Dermis microvascular lymphatic vessel endothelial cell (primary cell): Measurements from ENCODE around the gene TET3. TPM values are rescaled to one million over a fixed set of nuclear protein-coding genes. Genes with fewer than 3 reads are reported as not detected.

ENCODE experiments used
- DNase-seq, 2 donors: peaks; one replicate each; pipeline versions ENCODE4 v3.0.0 to v3.0.0-alpha.2; 2010; ENCODE audit warnings: low read depth in 2 of 2
- total RNA-seq: library from RNA; depleted of rRNA; stranded (reverse); fragments of >200 nt; gene quantifications from 2 replicates; pipeline ENCODE4 v1.2.1, GENCODE V29; 2014

TET3 gene
- total RNA-seq, 1 donor from 2014 or later = 3.3 TPM

DNA sequence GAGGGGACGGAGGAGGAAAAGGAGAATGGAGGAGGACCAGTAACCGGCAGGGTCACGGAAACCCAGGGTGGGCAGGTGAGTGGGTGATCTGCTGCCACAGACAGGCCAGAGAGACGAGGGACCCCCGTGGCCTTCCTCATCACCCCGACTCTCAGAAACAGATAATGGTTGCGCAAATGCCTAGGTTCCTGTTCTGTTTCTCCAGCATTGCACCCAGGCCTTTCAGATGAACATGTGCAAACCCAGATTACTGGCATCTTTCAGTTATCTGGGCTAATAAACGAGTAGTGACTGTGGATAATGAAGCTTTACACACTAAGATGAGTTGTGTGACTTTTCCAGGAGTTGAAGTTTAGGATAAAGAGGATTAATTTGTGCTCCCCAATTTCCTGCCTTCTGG is 46.5 kb downstream of the TET3 start:
- no peak for DNase-seq

DNA sequence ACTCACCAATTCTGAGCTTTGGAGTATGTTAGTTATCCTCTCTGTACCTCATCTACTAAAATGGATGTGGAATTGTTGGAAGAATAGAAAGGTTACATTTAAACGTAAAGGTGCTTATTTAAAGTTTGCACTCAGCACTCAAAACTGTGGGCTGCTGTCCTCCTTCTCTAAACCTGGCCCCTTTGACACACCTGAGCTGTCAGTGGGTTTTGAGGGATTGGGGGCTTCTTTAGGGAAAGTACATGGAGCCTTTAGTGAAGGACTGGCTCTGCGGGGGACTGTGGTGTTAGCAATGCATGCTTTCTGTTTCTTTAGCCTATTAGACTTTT is 47.2 kb downstream of the TET3 start:
- no peak for DNase-seq

DNA sequence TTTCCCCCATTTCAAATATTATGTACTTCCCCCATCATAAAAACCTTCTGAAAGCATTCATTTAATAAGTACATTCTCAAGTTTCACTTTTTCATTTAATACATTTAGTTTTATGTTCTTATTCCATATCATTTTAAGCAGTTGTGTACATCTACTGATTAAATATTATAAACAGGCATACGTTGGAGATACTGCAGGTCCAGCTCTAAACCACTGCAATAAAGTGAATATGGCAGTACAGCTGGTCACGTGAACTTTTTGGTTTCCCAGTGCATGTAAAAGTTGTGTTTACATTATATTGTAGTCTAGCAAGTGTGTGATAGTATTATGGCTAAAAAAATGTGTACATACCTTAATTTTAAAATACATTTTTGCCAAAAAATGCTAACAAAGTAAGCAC is 48.7 kb downstream of the TET3 start:
- DNase-seq = no peak

Other genes starting within 250 kb of the TET3 start
- 18.2 and 27.9 TPM in 2 replicates for gene TPRKB, start 247.6 kb upstream of the TET3 start, total RNA-seq
- 20.0 and 21.7 TPM in 2 replicates for gene DUSP11, start 204.8 kb upstream of the TET3 start, total RNA-seq
- not detected in 2 replicates for gene C2orf78, start 200.7 kb upstream of the TET3 start, total RNA-seq
- 10.9 and 15.3 TPM in 2 replicates for gene STAMBP, start 155.9 kb upstream of the TET3 start, total RNA-seq
- not detected in 2 replicates for gene ACTG2, start 91.9 kb upstream of the TET3 start, total RNA-seq
- gene DGUOK, start 58.0 kb upstream of the TET3 start, total RNA-seq = 47.8 and 51.3 TPM in 2 replicates
- gene BOLA3, start 163.0 kb downstream of the TET3 start, total RNA-seq = 12.1 and 19.4 TPM in 2 replicates
- gene MOB1A, start 194.0 kb downstream of the TET3 start, total RNA-seq = 79.6 and 84.6 TPM in 2 replicates
- gene MTHFD2, start 213.7 kb downstream of the TET3 start, total RNA-seq = 42.0 and 46.8 TPM in 2 replicates